ENCODE results near the gene TMTC2. TPM values are rescaled to one million over a fixed set of nuclear protein-coding genes. Genes with fewer than 3 reads are reported as not detected.

TMTC2 gene
- total RNA-seq, 1 donor from 2014 or later: 2.9 TPM

DNA sequence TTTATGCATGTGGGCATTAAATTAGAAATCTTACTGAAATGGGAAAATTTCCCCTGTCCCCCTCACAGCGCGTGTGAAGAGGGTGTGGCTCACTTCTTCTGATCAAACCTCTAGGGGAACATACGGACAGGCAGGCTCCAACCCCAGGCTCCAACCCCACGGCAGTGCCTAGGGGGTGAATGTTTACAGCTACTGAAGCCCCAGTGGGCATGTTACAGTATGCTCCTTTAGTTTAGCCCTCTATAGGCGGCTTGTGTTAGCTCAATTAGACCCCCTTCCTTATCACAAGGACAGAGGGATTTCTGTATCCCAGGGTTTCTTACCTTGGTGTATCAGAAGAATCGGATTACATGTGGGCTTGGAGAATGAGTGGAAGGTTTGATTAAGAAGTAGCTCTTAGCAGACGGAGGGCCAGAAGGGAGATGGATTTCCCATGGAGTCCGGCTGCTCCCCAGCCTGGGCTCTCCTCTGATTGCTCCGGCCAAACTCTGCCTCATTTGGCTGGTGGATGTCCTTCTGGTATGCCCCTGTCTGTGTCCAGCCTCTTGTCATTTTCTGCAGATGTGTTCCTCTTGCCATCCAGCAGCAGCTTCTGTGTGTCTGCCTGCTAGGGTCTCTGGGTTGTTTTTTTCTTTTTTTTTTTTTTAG is 223.7 kb downstream of the TMTC2 start:
- DNase-seq (ENCODE audit: low spot score): no peak
- intact Hi-C loops (cut with DNase I): no loop called here

DNA sequence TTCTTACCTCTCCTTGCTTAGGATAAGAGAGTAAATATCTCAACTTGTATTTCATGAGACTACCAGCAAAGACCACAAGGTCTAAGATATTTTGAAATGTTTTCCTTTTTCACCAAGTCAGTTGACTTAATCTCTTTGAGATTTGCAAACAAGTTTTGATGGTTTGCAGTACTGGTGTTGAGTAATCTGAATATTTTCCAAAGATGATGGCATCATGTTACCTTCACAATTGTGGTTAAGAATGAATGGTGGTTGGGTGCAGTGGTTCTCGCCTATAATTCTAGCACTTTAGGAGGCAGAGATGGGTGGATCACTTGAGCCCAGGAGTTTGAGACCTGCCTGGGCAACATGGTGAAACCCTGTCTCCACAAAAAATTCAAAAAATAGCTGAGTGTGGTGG is 225.7 kb downstream of the TMTC2 start:
- intact Hi-C loops (cut with DNase I): no loop called here
- no peak for DNase-seq (ENCODE audit: low spot score)

DNA sequence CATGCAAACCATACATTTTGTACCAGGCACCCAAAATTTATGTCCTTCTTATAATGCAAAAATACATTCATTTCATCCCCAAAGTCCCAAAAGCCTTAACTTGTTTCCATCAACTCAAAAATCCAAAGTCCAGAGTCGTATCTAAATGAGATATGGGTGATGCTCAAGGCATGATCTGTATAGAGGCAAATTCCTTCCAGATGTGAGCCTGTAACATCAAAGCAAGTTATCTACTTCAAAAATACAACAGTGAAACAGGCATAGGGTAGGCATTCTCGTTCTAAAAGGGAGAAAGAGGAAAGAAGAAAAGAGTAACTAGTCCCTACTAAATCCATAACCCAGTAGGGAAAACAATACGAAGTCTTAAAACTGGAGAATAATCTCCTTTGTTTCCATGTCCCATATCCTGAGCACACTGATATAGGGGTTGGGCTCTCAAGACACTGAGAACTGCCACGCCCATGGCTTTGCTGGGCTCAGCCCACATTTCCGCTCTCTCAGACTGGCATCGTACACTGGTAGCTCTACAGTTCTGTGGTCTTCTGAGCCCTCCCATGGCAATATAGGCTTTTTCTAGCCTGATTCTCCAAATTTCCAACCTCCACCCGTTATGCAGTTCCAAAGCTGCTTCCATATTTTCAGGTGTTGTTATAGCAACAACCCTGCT is 232.8 kb downstream of the TMTC2 start:
- no peak for DNase-seq (ENCODE audit: low spot score)
- intact Hi-C loops (cut with DNase I): no loop called here

DNA sequence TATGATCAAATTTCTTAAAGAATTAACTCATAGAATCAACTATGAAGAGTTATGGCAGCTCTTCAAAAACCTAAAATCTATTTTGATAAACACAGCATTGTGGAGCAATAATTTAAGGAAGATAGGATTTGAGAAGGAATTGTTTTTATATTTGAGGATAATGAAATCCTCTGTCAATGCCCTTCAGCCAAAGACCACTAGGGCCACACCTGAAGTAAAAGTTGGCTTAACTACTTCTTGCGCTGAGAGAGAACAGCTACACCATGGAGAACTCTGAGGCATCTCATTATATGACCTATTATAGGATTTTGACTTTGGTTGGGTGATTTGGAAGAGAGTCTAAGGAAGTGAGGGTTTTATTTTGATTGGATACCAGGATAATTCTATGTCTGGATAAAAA is 237.2 kb downstream of the TMTC2 start:
- no peak for DNase-seq (ENCODE audit: low spot score)
- intact Hi-C loops (cut with DNase I): no loop called here

DNA sequence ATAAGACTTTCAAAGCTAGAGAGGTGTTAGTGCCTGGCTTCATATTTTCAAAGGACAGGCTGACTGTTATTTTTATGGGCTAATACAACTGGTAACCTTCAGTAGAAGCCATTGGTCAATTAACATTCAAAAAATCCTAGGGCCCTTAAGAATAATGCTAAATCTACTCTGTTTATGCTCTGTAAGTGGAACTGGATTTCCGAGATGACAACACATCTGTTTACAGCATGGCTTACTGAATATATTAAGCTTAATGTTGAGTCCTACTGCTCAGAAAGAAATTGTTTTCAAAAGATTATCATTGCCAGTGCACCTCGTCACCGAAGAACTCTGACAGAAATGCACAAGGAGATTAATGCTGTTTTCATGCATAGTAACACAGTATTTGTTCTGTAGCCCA is 239.9 kb downstream of the TMTC2 start:
- intact Hi-C loops (cut with DNase I): no loop called here
- DNase-seq (ENCODE audit: low spot score): no peak

DNA sequence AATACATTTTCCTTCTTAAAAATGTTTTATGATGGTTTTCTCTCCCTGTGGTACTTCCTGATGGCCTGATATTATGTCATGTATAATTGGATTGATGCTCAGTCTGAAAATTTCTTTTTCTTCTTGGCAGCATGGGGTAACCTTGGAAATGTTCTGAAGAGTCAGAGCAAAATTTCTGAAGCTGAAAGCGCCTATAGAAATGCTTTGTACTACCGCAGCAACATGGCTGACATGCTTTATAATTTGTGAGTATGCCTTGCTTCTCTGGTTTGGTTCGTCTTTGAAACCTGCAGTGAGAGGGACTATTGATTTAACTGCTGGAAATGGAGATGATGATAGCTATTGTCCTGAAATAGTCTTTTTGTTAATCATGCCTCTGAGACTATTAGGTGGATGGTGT is 243.6 kb downstream of the TMTC2 start:
- no peak for DNase-seq (ENCODE audit: low spot score)
- intact Hi-C loops (cut with DNase I): no loop called here

DNA sequence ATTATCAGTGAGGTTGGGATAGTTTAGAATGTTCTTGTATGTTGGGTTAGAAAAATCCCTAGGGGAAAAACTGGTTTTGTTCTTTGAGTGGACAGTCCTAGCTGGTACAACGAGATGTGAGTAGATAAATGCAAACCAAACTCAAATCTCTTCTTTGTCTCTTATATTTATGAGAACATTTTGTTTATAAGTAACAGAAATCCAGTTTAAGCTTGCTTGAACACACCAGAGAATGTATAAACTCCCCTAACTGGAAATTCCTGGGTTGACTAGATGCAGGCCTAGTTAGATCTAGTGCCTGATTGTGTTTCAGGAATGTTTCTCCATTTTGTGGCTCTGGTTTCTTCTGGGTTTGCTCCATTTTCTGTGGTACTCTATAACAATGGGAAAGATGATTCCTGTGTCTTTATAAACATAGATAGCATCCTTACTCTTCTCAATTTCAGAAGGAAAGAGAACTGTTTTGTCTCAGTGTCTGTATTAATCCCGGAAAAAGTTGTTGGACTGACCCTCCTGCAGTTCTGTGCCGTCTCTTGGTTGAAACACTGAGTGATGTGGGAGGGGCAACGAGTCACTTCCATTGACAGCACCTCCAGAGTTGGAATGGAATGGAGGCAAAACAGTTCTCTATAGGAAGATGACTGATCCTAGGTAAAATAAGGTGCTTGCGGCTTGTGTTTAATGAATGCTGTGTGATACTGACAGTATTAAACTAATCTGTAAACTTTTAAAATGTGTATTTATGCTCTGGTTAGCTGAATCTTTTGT is 244.8 kb downstream of the TMTC2 start:
- intact Hi-C loops (cut with DNase I): no loop called here

DNA sequence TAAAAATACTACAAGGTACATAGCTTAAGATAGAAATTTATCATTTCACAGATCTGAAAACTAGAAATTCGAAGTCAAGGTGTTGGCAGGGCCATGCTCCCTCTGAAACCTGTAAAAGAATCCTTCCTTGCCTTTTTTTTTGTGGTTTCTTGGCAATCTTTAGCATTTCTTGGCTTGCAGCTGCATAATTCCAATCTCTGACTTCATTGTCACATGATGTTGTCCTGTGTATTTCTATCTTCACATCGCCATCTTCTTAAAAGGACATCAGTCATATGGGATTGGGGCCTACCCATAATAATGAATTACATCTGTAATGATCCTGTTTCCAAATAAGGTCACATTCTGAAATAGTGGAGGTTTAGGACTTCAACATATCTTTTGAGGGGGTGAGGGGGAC is 250.4 kb downstream of the TMTC2 start:
- intact Hi-C loops (cut with DNase I): no loop called here
- no peak for DNase-seq (ENCODE audit: low spot score)

More for the DNA sequence above, 244.8 kb downstream of the TMTC2 start:
- no peak for DNase-seq (ENCODE audit: low spot score)

DNA sequence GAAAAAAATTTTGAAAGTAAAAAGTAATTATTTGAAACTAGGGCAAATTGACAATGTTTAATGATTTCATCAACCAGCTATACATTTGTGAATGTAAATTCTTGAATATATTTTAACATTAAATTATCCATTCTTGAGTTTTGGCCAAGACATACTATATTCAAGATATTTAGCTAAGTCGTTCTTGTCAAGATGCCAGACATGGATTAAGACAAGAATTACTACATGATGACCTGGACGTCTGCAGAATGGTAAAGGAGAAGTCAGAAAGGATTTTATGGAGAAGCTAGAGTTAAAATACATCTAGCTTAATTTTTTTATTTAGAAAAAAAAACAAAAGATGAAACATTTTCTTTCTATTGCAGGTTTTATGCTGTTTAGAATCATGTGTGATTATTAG is 255.8 kb downstream of the TMTC2 start:
- no peak for DNase-seq (ENCODE audit: low spot score)
- intact Hi-C loops (cut with DNase I): no loop called here

DNA sequence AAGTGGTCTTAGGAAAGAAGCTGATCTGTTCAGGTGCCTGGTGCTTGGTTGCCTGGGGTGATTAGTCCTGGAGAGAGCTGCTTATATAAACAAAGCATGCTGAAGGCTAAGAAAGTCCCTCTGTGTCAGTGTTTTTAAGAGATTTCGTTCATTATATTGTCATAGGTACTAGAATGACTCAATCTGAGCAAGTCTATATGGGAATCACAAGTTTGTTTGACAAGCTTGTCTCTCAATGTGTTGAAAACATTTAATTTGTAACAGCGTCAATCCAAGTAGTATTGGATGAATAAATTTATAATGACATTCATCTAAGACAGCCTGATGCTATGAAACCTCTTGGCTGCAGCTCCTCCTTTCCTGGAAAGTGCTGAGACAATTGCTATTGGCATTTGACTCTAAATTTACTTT is 256.3 kb downstream of the TMTC2 start:
- intact Hi-C loops (cut with DNase I): no loop called here
- no peak for DNase-seq (ENCODE audit: low spot score)

DNA sequence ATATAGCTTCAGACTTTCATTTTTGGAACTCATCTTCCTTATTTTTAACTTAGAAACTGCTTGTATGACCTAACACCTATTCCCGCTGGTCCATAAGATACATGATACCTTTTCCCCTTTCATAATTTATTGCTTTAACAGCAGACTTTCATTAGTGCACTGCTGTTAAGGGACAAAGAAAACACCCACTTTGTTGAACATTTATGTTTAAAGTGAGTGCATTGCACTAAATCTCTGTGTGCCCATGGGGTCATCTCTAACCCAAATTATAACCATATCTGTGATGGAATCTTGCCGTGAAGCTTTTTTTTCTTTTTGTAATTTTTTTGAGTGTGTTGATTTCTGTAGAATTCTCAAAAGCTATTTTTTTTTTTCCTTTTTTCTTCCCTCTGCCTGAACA is 261.8 kb downstream of the TMTC2 start:
- no peak for DNase-seq (ENCODE audit: low spot score)
- intact Hi-C loops (cut with DNase I): no loop called here

DNA sequence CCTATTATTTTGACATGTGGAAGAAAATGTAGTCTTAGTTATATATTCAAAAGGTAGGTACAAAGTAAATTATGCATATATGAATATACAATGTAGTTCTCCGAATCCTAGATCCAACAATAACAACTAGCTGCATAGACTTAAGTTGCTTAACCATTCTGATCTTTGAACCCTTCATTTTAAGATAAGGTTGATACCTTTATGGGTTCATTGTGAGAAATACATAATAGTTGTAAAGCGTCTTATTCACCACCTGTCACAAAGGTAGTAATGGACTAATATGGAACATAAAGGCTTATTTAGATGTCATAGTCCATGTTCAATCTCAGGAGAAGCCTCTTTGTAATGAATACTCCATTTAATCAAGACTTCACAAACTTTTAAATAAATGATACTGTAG is 263.6 kb downstream of the TMTC2 start:
- no peak for DNase-seq (ENCODE audit: low spot score)
- intact Hi-C loops (cut with DNase I): no loop called here

DNA sequence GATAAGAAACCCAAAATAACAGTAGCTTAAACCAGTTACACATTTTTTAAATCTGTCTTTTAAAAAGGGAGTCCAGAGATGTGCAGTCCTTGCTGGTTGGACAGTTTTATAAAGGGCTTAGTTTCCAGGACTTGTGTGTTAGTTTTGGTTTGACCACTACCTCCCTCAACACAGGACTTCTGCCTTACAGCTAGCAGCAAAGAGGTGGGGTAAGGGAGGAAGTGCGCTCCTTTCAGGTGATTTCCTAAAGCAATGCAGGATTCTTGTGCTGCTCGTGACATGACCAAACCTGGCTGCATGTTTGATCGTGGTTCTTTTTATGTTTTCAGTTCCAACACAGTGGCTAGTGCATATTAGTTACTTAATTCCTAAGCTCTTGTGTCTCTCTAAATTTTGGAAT is 266.2 kb downstream of the TMTC2 start:
- no peak for DNase-seq (ENCODE audit: low spot score)
- intact Hi-C loops (cut with DNase I): no loop called here

DNA sequence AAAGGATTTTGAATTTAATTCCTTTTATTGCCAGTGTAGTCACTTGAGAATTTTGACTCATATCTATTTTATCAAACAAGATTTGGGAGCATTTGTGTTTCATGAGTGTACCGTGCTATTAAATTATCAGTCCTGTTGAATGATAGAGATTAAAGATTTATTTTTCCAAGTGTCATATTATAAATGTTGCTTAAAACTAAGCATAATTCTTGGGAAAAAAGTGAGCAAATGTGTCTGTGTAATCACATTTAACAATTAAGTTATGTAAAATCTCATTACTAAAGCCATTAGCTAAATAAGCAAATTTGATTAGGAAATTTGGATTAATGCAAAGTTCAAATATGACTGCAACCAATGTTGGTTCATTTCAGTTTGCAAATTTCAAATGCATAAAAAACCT is 266.7 kb downstream of the TMTC2 start:
- no peak for DNase-seq (ENCODE audit: low spot score)
- intact Hi-C loops (cut with DNase I): no loop called here

DNA sequence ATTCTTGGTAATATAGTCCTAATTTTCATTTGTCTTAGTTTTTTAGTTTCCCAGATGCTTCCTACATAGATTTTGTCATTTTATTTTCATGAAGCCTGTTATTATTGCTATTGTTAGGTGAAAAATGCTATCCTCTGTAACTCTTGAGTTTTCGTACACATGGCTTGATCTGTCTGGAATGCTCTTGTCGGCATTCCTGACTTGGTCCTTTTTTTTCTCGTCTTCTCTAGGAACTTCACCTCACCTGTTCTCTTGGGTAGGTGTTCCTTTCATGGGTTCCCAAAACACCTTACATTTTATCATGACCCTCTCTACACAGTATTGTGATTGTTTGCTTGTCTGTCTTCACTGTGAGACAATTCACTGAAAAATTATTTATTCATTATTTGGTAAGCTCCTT is 267.4 kb downstream of the TMTC2 start:
- intact Hi-C loops (cut with DNase I): no loop called here

DNA sequence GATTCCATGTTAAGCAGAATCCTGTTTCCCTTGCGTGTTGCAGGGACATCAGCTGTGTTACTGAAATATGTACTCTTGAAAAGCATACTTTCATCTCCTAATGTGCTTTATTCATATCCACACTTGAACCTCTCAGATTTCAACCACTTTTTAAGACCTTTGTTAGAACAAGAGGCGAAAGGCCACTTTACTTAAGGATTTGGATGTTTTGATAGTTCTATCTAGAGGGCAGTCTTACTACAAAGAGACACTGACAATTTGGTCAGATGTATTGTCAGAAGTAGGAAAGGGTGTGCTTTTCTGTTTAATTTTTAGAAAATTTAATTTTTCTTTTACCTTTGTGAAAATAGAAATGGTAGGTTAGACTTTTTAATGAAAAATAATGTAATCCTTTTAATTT is 267.9 kb downstream of the TMTC2 start:
- DNase-seq (ENCODE audit: low spot score): no peak
- intact Hi-C loops (cut with DNase I): no loop called here

More for the DNA sequence above, 267.4 kb downstream of the TMTC2 start:
- DNase-seq (ENCODE audit: low spot score): no peak

DNA sequence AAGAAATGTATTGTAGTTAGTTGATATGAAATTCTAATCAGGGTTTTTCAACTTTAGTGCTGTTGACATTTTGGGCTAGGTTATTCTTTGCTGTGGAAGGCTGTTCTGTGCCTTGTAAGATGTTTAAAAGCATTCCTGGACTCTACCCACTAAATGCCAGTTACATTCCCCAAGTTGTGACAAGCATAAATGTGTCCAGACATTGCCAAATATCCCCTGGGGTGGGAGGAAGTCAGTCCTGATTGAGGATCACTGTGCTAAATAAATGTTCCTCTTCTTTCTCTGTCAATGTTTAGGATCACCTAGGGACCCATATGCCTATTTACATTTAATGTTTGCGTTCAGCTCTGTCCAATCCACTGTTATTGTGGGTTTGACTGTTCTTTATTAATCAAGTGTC is 268.3 kb downstream of the TMTC2 start:
- DNase-seq (ENCODE audit: low spot score): no peak
- intact Hi-C loops (cut with DNase I): no loop called here

DNA sequence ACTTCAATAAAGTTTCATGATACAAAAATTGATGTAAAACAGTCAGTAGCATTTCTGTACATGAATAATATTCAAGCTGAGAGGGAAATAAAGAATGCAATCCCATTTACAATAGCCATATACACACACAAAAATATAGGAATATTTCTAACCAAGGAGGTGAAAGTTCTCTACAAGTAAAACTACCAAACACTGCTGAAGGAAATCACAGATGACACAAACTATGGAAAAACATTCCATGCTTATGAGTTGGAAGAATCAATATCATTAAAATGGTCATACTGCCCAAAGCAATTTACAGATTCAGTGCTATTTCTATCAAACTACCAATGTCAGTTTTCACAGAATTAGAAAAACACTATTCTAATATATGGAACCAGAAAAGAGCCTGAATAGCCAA is 272.3 kb downstream of the TMTC2 start:
- no peak for DNase-seq (ENCODE audit: low spot score)
- intact Hi-C loops (cut with DNase I): no loop called here

DNA sequence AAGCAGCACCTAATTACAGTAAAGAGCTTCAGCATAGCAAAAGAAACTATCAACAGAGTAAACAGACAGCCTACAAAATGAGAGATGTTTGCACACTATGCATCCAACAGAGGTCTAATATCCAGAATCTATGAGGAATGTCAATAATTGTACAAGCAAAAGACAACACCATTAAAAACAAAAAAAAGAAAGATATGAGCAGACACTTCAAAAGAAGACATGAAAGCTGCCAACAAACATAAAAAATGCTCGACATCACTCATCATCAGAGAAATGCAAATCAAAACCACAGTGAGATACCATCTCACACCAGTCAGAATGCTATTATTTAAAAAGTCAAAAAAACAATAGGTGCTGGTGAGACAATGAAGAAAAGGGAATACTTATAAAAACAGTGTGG is 273.1 kb downstream of the TMTC2 start:
- no peak for DNase-seq (ENCODE audit: low spot score)
- intact Hi-C loops (cut with DNase I): no loop called here

DNA sequence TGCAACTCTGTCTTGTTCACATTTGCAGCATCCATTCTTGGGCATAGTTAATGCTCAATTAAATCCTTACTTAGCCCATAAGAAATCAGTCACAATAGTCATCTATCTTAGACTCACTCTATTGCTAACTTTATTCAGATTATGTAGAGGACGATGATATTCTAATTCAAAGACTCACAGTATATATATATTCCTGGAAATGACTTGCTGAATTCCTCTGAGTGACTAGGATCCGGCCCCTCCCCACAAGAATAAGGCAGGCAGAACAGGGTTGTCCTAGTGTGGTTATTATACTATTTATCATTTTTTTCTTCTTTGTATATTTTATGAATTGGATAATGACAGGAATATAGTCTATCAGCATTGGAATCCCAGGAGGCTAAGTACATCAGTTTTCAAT is 275.1 kb downstream of the TMTC2 start:
- intact Hi-C loops (cut with DNase I): no loop called here
- no peak for DNase-seq (ENCODE audit: low spot score)

DNA sequence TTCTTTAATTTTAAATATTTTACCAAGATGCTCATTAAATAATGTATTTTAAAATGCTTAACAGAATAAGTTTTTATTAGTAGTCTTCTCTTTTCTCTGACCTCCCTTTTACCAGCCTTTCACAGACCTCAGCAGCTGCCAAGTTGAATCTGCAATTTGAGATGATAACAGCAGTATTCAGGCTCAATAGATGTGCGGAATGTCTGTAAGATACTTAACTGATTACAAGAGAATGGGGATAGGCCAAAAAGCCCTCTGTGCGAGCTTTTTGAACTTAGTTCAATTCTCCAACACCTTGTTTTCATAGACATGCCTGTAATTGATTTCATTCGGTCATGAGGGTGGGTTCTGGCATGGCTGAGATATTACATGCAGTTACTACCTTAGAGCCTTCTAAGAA is 277.2 kb downstream of the TMTC2 start:
- intact Hi-C loops (cut with DNase I): no loop called here
- DNase-seq (ENCODE audit: low spot score): no peak

Data from cardiac septum (tissue), 1 donor.